GM12864 (cell line): ENCODE results near the gene GLUL.
"Not testable (repeated sequence)": the region's sequence is repeated elsewhere in the genome, so short reads cannot be mapped to it uniquely, and the experiment has no call there.

Source experiments
- DNase-seq: peaks from one replicate; pipeline ENCODE4 v3.0.0-alpha.2; 2011; ENCODE audit warnings: low read depth
- H3K4me3 ChIP-seq: 2 replicates; pipeline ENCODE4 v1.5.1; 2011; ENCODE audit warnings: mild to moderate bottlenecking, low read depth, low read length, control low read depth
- CTCF ChIP-seq: IDR thresholded peaks from 2 replicates; pipeline ENCODE4 v1.5.1; 2011; ENCODE audit warnings: low read depth, mild to moderate bottlenecking, moderate library complexity, low read length, control low read depth, inconsistent platforms; ENCODE audit errors: missing control alignments

GLUL gene

GRCh38 chr1:182383037-182383661 lies 8.4 kb downstream of the GLUL start:
- TF ChIP-seq CTCF, result no peak
- DNase-seq, result no peak
- H3K4me3 ChIP-seq, result no peak overlapping the region

GRCh38 chr1:182381962-182382819 lies 9.4 kb downstream of the GLUL start:
- DNase-seq, result no peak

GRCh38 chr1:182380199-182380598 lies 11.4 kb downstream of the GLUL start:
- DNase-seq, result no peak
- no peak for TF ChIP-seq CTCF
- no peak overlapping the region for H3K4me3 ChIP-seq

More at GRCh38 chr1:182381962-182382819, 9.4 kb downstream of the GLUL start:
- no peak overlapping the region for H3K4me3 ChIP-seq
- no peak for TF ChIP-seq CTCF

GRCh38 chr1:182379781-182380180 lies 11.8 kb downstream of the GLUL start:
- not testable (repeated sequence) for DNase-seq, H3K4me3 ChIP-seq

- H3K4me3 ChIP-seq, result no peak overlapping the region
- no peak for TF ChIP-seq CTCF
- no peak for DNase-seq
Observed at GRCh38 chr1:182376936-182377574, 14.5 kb downstream of the GLUL start.

- no peak for TF ChIP-seq CTCF
- no peak overlapping the region for H3K4me3 ChIP-seq
- no peak for DNase-seq
Observed at GRCh38 chr1:182374101-182374834, 17.3 kb downstream of the GLUL start.

- TF ChIP-seq CTCF, result no peak
- no peak for DNase-seq
Observed at GRCh38 chr1:182370532-182370931, 21.1 kb downstream of the GLUL start.

More at GRCh38 chr1:182370532-182370931, 21.1 kb downstream of the GLUL start:
- no peak overlapping the region for H3K4me3 ChIP-seq
